Right lobe of liver (tissue), 6 donors: ENCODE results near the gene FMN1. TPM values are rescaled to one million over a fixed set of nuclear protein-coding genes. Genes with fewer than 3 reads are reported as not detected.
"Not testable (repeated sequence)": the region's sequence is repeated elsewhere in the genome, so short reads cannot be mapped to it uniquely, and the experiment has no call there.

Experiments used
- ATAC-seq, 4 donors: fragments of 200-7000 bp; cut with Tn5 transposase; one replicate each; pipeline ENCODE4 v1.9.1; 2020; ENCODE audit warnings: mild to moderate bottlenecking in 4 of 4, moderate library complexity in 4 of 4
- DNase-seq, 3 donors: peaks; one replicate each; pipeline ENCODE4 v3.0.0-alpha.2; 2020
- H3K27ac ChIP-seq, 3 donors: fragments of 200-600 bp; one replicate each; pipeline ENCODE4 v1.8.0; 2022
- H3K27me3 ChIP-seq, 2 donors: fragments of 200-600 bp; one replicate each; pipeline ENCODE4 v1.8.0; 2022
- H3K36me3 ChIP-seq, 4 donors: fragments of 200-600 bp; sonication (generic) in 1 of 4; one replicate each; pipeline versions ENCODE4 v1.5.1 to v1.8.0; 2017 to 2022; ENCODE audit warnings: control low read depth in 1 of 4
- H3K4me1 ChIP-seq, 4 donors: fragments of 200-600 bp; sonication (generic) in 1 of 4; one replicate each; pipeline versions ENCODE4 v1.5.1 to v1.8.0; 2017 to 2022; ENCODE audit warnings: control low read depth in 1 of 4
- H3K4me3 ChIP-seq, 3 donors: fragments of 200-600 bp; one replicate each; pipeline ENCODE4 v1.8.0; 2022
- H3K9me3 ChIP-seq, 4 donors: fragments of 200-600 bp; sonication (generic) in 1 of 4; one replicate each; pipeline versions ENCODE4 v1.5.1 to v1.8.0; 2017 to 2022; ENCODE audit warnings: control low read depth in 1 of 4
- CTCF ChIP-seq, 4 donors: fragments of 200-600 bp in 3 of 4; fragments of 450-650 bp in 1 of 4; IDR thresholded peaks; one replicate each; pipeline versions ENCODE4 v1.5.1 to v1.8.0; 2016 to 2022; ENCODE audit warnings: antibody characterized with exemption in 4 of 4, mild to moderate bottlenecking in 2 of 4
- POLR2A ChIP-seq: fragments of 450-650 bp; IDR thresholded peaks from one replicate; pipeline ENCODE4 v1.6.1; 2017; ENCODE audit warnings: antibody characterized with exemption, mild to moderate bottlenecking
- WGBS: methylation state at CpG from one replicate; pipeline ENCODE4 v1.1.6; 2018; ENCODE audit warnings: low coverage, low lambda C conversion rate; ENCODE audit not compliant: insufficient coverage; ENCODE audit errors: missing lambda C conversion rate; 5-methylcytosine and 5-hydroxymethylcytosine counted together
- intact Hi-C, 2 donors: fragments of 100-400 bp; cut with DNase I; formaldehyde crosslinking; loops; one replicate each; pipeline versions ENCODE4 v1.11.2 to v1.14.1; 2022
- total RNA-seq, 6 experiments: library from RNA; depleted of rRNA in 2 of 6; stranded (reverse); fragments of >200 nt in 2 of 6; fragmentation: NEBNext Ultra II Directional in 3 of 6; extraction: Animal tissue kit (Norgen Biotek cat#: 25700) in 3 of 6; gene quantifications; one replicate each; pipeline versions ENCODE4 v1.1.0 to v1.2.4, GENCODE V29; 2016 to 2023
- donor health status: DM: no; HTN: yes; CAD: no.
- donor health status: DM: no; HTN: no; CAD: no.
- donor health status: DM: no; HTN: no; CAD: no.
- donor health status: DM: no; HTN: yes; CAD: no.
- donor health status: DM: no; HTN: yes; CAD: no.

The FMN1 gene
- total RNA-seq, 6 experiments from 2014 or later, result 1.1 to 6.8 (median 3.1) TPM

DNA sequence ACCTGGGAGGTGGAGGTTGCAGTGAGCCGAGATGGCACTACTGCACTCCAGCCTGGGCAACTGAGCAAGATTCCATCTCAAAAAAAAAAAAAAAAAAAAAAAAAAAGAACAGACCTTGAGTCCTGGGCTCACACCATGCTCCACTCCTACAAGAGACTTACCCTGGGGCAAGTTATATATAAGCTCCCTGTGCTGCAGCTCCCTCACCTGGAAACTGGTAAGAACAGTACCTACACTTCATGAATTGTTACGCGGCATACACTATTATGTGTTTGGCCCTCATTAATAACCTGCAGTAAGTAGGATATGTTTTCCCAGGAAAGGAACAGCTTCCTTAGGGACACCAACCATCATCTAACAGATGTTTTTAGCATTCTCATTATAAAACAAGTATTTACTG is 119.6 kb downstream of the FMN1 start:
- ATAC-seq (no peak), DNase-seq (no peak)
- no peak for TF ChIP-seq CTCF (IDR thresholded peaks at IDR 0.05)
- TF ChIP-seq POLR2A, result no peak
- Histone ChIP-seq H3K9me3 (no peaks in the 10 kb centered on the region), H3K27me3 (no peaks in the 10 kb centered on the region), H3K36me3 (no peaks in the 10 kb centered on the region), H3K27ac (no peak overlapping the region), H3K4me1 (no peaks in the 10 kb centered on the region), H3K4me3 (no peak overlapping the region)
- intact Hi-C loops, result no loop called here
- 69% methylated on average over 3 of the region's 3 CpGs for WGBS

GRCh38 chr15:33074212-33074611 is 120.3 kb downstream of the FMN1 start:
- Histone ChIP-seq H3K27me3 (no peaks in the 10 kb centered on the region), H3K4me1 (no peaks in the 10 kb centered on the region), H3K27ac (no peak overlapping the region), H3K4me3 (no peak overlapping the region), H3K36me3 (no peaks in the 10 kb centered on the region), H3K9me3 (no peaks in the 10 kb centered on the region)
- ATAC-seq (no peak), DNase-seq (no peak)
- TF ChIP-seq CTCF (IDR thresholded peaks at IDR 0.05) (no peak), POLR2A (no peak)
- intact Hi-C loops, result no loop called here
- WGBS, result 42% methylated on average over 3 of the region's 3 CpGs

DNA sequence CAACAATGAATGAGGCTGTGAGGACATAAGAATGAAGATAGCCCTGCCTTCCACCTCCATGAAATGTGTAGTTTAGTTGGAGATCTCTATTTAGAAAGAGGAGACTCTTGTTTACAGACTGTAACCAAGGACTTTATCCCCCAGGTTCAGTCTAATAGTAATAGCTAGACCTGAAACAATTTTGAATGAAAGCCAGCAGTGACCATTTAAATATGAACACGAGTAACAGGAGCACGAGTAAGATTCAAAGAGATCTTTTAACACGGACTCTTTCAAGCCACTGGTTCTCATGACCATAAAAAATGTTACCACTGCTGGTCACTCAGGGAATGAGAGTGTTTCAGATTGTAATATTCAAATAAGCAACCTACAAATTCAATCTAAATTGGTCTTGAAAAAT is 123.1 kb downstream of the FMN1 start:
- DNase-seq, result no peak
- TF ChIP-seq CTCF (IDR thresholded peaks at IDR 0.05) (no peak), POLR2A (no peak)
- Histone ChIP-seq H3K36me3 (no peaks in the 10 kb centered on the region), H3K9me3 (no peaks in the 10 kb centered on the region), H3K27me3 (no peaks in the 10 kb centered on the region), H3K27ac (no peak overlapping the region), H3K4me3 (no peak overlapping the region), H3K4me1 (no peaks in the 10 kb centered on the region)
- 20% methylated on average over 3 of the region's 3 CpGs for WGBS
- intact Hi-C loops, result no loop called here
- no peak for ATAC-seq

DNA sequence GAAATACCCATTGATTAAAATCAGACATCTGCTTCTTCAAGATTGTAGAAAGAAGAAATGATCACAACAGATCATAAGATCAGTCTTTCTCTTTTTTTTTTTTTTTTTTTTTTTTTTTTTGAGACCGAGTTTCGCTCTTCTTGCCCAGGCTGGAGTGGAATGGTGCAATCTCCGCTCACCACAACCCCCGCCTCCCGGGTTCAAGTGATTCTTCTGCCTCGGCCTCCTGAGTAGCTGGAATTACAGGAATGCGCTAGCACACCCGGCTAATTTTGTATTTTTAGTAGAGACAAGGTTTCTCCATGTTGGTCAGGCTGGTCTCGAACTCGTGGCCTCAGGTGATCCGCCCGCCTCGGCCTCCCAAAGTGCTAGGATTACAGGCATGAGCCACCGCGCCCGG is 124.6 kb downstream of the FMN1 start:
- intact Hi-C loops, result loop anchor here in 1 of 2 donors (5.0 kb wide), 1 partner anchor 247 kb away; no protein-coding TSS in a partner anchor
- not testable (repeated sequence) for ATAC-seq, H3K4me1 ChIP-seq, H3K4me3 ChIP-seq, H3K36me3 ChIP-seq, H3K27me3 ChIP-seq, H3K9me3 ChIP-seq, H3K27ac ChIP-seq, DNase-seq
- WGBS, result 75% methylated on average over 4 of the region's 16 CpGs

GRCh38 chr15:33069161-33069560 is 125.4 kb downstream of the FMN1 start:
- no peaks in the 10 kb centered on the region for H3K27me3 ChIP-seq
- no peak for ATAC-seq
- H3K4me1 ChIP-seq, result no peaks in the 10 kb centered on the region
- no peak overlapping the region for H3K4me3 ChIP-seq
- no peak overlapping the region for H3K27ac ChIP-seq
- no peaks in the 10 kb centered on the region for H3K36me3 ChIP-seq
- no peaks in the 10 kb centered on the region for H3K9me3 ChIP-seq
- TF ChIP-seq CTCF (IDR thresholded peaks at IDR 0.05) (no peak), POLR2A (no peak)
- DNase-seq, result no peak
- intact Hi-C loops, result loop anchor here in 1 of 2 donors (5.0 kb wide), 1 partner anchor 248 kb away; no protein-coding TSS in a partner anchor
